ENCODE results near the gene TNNT3. TPM values are rescaled to one million over a fixed set of nuclear protein-coding genes. Genes with fewer than 3 reads are reported as not detected.

The TNNT3 gene
- total RNA-seq, 3 donors from 2014 or later, result 0.72 to 2.7 TPM; not detected in 1

DNA sequence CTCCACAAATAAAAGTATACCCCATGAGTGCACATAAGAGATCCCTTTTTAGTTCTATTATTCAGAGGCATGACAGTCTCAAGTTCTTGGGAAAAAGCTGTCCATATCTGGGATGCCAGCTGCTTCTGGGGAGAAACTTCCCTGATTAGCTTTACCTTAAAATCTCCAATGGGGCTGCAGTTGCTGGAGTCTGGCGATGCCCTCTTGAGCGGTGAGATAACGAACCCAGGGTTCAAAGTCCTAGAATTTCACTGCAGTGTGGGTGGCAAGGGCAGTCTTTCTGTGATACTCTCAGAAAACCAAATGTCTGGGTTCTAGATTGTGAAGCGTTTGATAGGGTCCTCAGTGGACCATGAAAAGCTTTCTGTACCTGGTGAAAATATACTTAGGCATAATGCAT is 20.4 kb upstream of the TNNT3 start:
- ATAC-seq, result no peak
- intact Hi-C loops (cut with DNase I, micrococcal nuclease), result loop anchor here in 1 of 2 donors (5.0 kb wide), 1 partner anchor 43 kb away; no protein-coding TSS in a partner anchor

DNA sequence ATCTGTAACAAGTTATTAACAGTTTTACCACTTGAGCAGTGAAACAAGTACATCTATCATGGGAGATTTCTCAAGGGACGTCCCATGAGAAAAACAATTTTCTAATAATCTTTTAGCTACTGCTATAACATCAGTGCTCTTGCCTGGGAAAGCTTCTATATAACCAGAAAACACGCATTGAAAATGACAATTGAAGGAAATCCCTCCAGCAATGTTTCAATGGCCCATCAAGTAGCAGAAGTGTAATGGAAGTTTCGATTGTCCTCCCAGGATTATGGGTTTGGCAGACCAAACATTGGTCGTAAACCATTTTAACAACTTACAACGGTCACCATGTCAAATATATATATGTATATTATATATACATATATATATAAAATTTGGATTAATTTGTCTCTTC is 19.8 kb upstream of the TNNT3 start:
- Histone ChIP-seq H3K4me1 (ENCODE audit: low read depth) (no peaks in the 10 kb centered on the region), H3K9me3 (no peaks in the 10 kb centered on the region), H3K4me3 (no peak overlapping the region), H3K36me3 (ENCODE audit: low read depth) (no peaks in the 10 kb centered on the region)
- intact Hi-C loops (cut with DNase I, micrococcal nuclease), result loop anchor here in 1 of 2 donors (5.0 kb wide), 1 partner anchor 43 kb away; no protein-coding TSS in a partner anchor
- no peak for ATAC-seq
- TF ChIP-seq, protein P1, sequence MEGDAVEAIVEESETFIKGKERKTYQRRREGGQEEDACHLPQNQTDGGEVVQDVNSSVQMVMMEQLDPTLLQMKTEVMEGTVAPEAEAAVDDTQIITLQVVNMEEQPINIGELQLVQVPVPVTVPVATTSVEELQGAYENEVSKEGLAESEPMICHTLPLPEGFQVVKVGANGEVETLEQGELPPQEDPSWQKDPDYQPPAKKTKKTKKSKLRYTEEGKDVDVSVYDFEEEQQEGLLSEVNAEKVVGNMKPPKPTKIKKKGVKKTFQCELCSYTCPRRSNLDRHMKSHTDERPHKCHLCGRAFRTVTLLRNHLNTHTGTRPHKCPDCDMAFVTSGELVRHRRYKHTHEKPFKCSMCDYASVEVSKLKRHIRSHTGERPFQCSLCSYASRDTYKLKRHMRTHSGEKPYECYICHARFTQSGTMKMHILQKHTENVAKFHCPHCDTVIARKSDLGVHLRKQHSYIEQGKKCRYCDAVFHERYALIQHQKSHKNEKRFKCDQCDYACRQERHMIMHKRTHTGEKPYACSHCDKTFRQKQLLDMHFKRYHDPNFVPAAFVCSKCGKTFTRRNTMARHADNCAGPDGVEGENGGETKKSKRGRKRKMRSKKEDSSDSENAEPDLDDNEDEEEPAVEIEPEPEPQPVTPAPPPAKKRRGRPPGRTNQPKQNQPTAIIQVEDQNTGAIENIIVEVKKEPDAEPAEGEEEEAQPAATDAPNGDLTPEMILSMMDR (IDR thresholded peaks at IDR 0.05), result no peak
- no peak for DNase-seq

More for the DNA sequence above, 20.4 kb upstream of the TNNT3 start:
- Histone ChIP-seq H3K9me3 (no peaks in the 10 kb centered on the region), H3K4me3 (no peak overlapping the region), H3K36me3 (ENCODE audit: low read depth) (no peaks in the 10 kb centered on the region), H3K4me1 (ENCODE audit: low read depth) (no peaks in the 10 kb centered on the region)
- DNase-seq, result no peak
- TF ChIP-seq, protein P1 (IDR thresholded peaks at IDR 0.05), result no peak

DNA sequence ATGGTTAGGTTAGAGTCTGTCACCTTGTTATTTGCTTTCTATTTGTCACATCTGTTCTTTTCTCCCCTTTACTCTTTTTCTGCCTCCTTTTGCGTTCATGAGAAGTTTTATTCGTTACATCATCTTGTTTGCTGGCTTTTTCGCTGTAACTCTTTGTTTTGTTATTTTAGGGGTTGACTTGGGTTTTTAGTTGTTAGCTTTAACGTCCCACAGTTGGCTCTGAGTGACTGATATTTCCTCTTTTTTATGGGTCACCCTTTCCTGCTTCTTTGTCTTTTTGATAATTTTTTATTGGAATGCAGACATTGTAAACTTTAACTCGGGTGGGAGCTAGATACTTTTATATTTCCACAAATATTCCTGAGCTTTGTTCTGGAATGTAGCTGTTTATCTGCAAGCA is 13.3 kb upstream of the TNNT3 start:
- DNase-seq, result no peak
- no peak for ATAC-seq
- Histone ChIP-seq H3K36me3 (ENCODE audit: low read depth) (no peaks in the 10 kb centered on the region), H3K4me1 (ENCODE audit: low read depth) (no peaks in the 10 kb centered on the region), H3K9me3 (no peaks in the 10 kb centered on the region), H3K4me3 (no peak overlapping the region)
- intact Hi-C loops (cut with DNase I, micrococcal nuclease), result no loop called here
- TF ChIP-seq, protein P1 (IDR thresholded peaks at IDR 0.05), result no peak

DNA sequence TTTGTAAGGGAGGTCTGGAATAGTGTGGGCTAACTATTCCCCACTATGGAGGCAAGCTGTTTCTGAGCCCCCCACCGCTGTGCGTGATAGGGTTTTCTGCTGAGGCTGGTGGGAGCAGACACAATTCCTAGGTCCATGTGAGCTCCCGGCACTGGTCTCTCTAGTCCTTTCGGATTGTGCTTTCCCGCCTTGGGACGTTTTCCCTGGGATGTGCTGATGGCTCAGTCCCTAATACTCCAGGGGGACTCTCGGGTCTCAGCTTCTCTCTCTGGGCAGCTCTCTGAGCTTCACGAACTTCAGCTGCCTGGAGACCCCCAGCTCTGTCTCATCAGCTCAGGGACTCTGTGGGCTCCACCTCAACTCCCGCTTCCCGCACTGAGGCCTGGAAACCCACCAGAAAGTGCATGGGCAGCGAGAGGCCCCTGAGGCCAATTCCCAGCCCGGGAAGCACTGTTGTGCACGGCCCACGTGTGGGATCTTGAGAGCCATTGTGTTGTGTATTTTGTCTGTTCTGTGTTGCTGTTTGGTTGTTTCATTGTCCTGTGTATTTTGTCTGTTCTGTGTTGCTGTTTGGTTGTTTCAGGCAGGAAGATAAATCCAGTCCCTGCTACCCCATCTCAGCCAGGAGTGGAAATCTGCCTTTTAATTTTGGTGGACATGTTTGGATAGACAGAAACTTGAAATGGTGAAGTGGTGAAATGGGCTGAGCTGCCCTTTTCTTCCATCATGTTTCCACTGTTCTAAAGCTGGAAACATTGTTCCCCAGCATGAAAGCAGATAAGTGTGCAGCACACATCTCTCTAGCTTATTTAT is 12.7 kb upstream of the TNNT3 start:
- Histone ChIP-seq H3K36me3 (ENCODE audit: low read depth) (no peaks in the 10 kb centered on the region), H3K4me1 (ENCODE audit: low read depth) (no peaks in the 10 kb centered on the region), H3K9me3 (no peaks in the 10 kb centered on the region), H3K4me3 (no peak overlapping the region)
- TF ChIP-seq, protein P1 (IDR thresholded peaks at IDR 0.05), result no peak
- intact Hi-C loops (cut with DNase I, micrococcal nuclease), result no loop called here
- DNase-seq (no peak), ATAC-seq (no peak)

DNA sequence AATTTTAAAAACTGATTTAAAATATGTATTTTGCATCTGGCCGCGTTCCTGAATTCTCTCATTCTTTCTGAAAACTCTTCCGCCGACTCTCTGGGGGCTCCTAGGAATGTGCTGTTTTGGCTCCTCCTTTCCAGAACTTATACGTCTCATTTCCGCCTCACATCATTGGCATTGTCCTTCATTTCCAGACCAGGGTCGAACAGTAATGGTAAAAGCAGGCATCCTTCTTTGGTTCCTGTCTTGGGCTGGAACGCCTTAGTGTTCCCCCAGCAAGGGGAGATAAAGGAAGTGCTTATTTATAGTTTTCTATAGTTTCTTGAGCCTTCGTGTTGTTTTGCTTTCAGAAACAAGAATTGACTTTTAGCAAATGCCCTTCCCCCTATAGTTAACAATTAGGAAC is 10.9 kb upstream of the TNNT3 start:
- DNase-seq (no peak), ATAC-seq (no peak)
- no peaks in the 10 kb centered on the region for H3K9me3 ChIP-seq
- intact Hi-C loops (cut with DNase I, micrococcal nuclease), result no loop called here
- H3K36me3 ChIP-seq (ENCODE audit: low read depth), result no peaks in the 10 kb centered on the region
- TF ChIP-seq, protein P1 (IDR thresholded peaks at IDR 0.05), result no peak
- H3K4me1 ChIP-seq (ENCODE audit: low read depth), result no peaks in the 10 kb centered on the region
- no peak overlapping the region for H3K4me3 ChIP-seq
